Measurements from ENCODE around the gene DPYSL3. TPM values are rescaled to one million over a fixed set of nuclear protein-coding genes. Genes with fewer than 3 reads are reported as not detected.
A peak's percentile ranks its signal among the peaks of the same experiment; 100 is the strongest.

DPYSL3 gene
- polyA plus RNA-seq, 4 donors = 2.2 to 32.0 (median 13.7) TPM

DNA sequence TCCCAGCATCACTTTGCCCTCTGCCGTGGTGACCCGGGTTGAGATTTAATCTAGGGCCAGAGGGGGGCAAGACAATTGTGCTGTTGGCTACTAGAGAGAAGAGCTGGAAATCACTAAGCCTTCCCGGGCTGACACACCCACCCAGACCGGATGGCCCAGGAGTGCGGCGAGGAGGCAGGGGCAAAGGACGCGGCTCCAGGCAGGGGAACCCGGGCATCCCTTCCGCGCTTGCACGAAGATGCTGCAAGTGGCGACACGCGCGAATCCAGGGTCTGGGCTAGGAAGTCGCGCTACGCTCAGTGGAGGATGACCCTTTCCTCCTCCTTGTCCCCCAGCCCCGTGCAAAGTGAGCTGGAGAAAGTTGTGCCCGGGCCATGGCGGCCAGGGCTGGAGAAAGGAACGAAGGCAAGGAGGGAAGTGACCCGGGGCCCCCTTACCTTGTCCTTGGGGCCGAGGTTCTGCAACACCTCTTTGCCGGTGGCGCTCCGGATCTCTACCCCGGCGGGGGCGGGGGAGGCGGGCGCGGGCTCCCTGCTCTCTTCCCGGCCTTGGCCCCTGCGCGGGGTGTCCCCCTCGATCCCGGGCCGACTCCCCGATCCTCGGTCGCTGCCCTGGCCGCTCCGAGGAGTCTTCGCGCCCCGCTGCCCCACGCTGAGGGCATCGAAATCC is 693 bp downstream of the DPYSL3 start:
- Histone ChIP-seq H3K4me3 (ENCODE audit: low read depth in 1 of 3, low read length in 3 of 3) (peak overlapping the region; percentile 23 to 69 (median 32)), H3K27ac (ENCODE audit: low read depth in 1 of 3, low read length in 2 of 3) (peak overlapping the region in 2 of 3 donors; percentile 56 to 91), H3K27me3 (ENCODE audit: control insufficient read depth in 3 of 3, insufficient read depth in 3 of 3, low read length in 3 of 3) (peaks cover 3 to 38% (median 4%) of the 10 kb centered on the region in 3 donors), H3K36me3 (ENCODE audit: control insufficient read depth in 3 of 3, insufficient read depth in 2 of 3, low read depth in 1 of 3, low read length in 3 of 3) (no peaks in the 10 kb centered on the region), H3K9me3 (ENCODE audit: control insufficient read depth in 2 of 2, insufficient read depth in 1 of 2, low read depth in 1 of 2, low read length in 1 of 2) (no peaks in the 10 kb centered on the region), H3K4me1 (ENCODE audit: control insufficient read depth in 3 of 3, insufficient read depth in 2 of 3, low read depth in 1 of 3, low read length in 2 of 3) (no peaks in the 10 kb centered on the region)
- 3 to 6% (median 3%) methylated on average over 43 to 50 of the region's 50 CpGs for WGBS, 3 donors
- peak in 1 of 2 donors; percentile 13 for DNase-seq
- FAIRE-seq = no peak

DNA sequence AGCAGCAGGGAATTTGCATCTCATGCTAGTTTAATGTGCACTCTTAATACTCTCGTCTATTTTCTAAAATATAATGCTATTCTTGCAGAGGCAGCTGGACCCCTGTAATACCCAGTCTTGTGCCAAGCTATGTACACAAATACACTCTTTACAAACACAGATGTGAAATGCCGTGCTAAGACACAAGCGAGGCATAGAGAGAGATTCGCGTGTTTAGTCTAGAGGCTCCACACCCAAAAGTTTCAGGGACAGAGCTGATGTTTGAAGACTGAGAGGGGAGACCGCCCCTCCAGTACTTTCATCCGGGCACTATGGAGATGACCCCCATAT is 1.2 kb downstream of the DPYSL3 start:
- FAIRE-seq (no peak), DNase-seq (no peak)
- 30 to 44% (median 37%) methylated on average over 7 of the region's 7 CpGs for WGBS, 3 donors
- peak overlapping the region in 2 of 3 donors; percentile 56 to 91 for H3K27ac ChIP-seq (ENCODE audit: low read depth in 1 of 3, low read length in 2 of 3)
- H3K4me1 ChIP-seq (ENCODE audit: control insufficient read depth in 3 of 3, insufficient read depth in 2 of 3, low read depth in 1 of 3, low read length in 2 of 3) = no peaks in the 10 kb centered on the region
- peaks cover 3 to 38% (median 4%) of the 10 kb centered on the region in 3 donors for H3K27me3 ChIP-seq (ENCODE audit: control insufficient read depth in 3 of 3, insufficient read depth in 3 of 3, low read length in 3 of 3)
- no peaks in the 10 kb centered on the region for H3K36me3 ChIP-seq (ENCODE audit: control insufficient read depth in 3 of 3, insufficient read depth in 2 of 3, low read depth in 1 of 3, low read length in 3 of 3)
- no peaks in the 10 kb centered on the region for H3K9me3 ChIP-seq (ENCODE audit: control insufficient read depth in 2 of 2, insufficient read depth in 1 of 2, low read depth in 1 of 2, low read length in 1 of 2)
- peak overlapping the region in 1 of 3 donors; percentile 69 for H3K4me3 ChIP-seq (ENCODE audit: low read depth in 1 of 3, low read length in 3 of 3)

DNA sequence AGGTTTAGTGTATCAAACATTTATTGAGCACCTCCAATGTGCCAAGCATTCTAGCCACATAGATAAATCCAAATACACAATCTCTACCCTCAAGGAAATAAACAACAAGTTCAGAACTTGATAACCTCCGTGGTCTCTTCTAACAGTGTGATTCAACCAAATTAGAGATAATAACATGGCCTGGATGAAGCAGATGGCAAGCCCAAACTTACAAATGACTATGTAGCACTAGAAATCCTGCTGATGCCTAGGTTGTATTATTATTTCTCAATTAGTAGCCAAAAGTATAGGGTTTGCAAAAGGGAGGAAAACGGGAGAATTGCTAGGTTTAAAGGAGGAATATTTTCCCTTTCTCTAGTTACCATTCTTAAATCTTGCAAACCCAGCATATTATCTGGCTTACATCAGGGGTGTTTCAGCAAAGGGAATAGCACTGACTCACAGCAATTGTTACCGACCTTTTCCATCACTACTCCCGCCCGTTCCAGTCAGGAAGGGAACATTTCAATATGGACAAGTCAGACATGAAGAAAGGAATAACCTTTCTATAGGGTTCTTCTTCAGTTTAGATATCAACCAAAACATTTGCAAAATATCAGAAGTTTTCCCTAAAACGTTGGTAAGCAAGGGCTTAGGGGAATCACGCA is 2.3 kb downstream of the DPYSL3 start:
- peaks cover 3 to 38% (median 4%) of the 10 kb centered on the region in 3 donors for H3K27me3 ChIP-seq (ENCODE audit: control insufficient read depth in 3 of 3, insufficient read depth in 3 of 3, low read length in 3 of 3)
- DNase-seq = no peak
- FAIRE-seq = no peak
- H3K9me3 ChIP-seq (ENCODE audit: control insufficient read depth in 2 of 2, insufficient read depth in 1 of 2, low read depth in 1 of 2, low read length in 1 of 2) = no peaks in the 10 kb centered on the region
- H3K36me3 ChIP-seq (ENCODE audit: control insufficient read depth in 3 of 3, insufficient read depth in 2 of 3, low read depth in 1 of 3, low read length in 3 of 3) = no peaks in the 10 kb centered on the region
- H3K4me1 ChIP-seq (ENCODE audit: control insufficient read depth in 3 of 3, insufficient read depth in 2 of 3, low read depth in 1 of 3, low read length in 2 of 3) = no peaks in the 10 kb centered on the region
- H3K4me3 ChIP-seq (ENCODE audit: low read depth in 1 of 3, low read length in 3 of 3) = peak overlapping the region in 1 of 3 donors; percentile 8
- 55 to 62% (median 62%) methylated on average over 7 of the region's 7 CpGs for WGBS, 3 donors
- peak overlapping the region in 1 of 3 donors; percentile 91 for H3K27ac ChIP-seq (ENCODE audit: low read depth in 1 of 3, low read length in 2 of 3)

DNA sequence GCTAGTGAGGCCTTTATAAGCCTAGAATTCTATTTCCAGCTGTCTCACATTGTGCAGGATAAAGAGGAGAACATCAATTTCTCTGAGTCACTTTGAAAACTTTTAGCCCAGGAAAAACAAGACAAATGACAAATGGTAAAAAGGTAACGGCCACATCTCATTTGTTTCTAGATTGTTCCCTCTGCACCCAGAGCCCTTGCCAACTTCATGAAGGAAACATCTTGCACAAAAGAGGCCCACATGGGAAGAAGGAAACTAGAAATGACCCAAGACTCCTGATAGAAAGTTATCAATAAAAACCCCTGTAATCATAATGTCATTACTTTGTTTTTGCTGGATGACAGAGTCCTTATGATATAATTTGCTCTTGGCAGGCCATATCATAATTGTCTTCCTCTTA is 5.3 kb downstream of the DPYSL3 start:
- Histone ChIP-seq H3K4me3 (ENCODE audit: low read depth in 1 of 3, low read length in 3 of 3) (no peak overlapping the region), H3K27ac (ENCODE audit: low read depth in 1 of 3, low read length in 2 of 3) (peak overlapping the region in 1 of 3 donors; percentile 36), H3K4me1 (ENCODE audit: control insufficient read depth in 3 of 3, insufficient read depth in 2 of 3, low read depth in 1 of 3, low read length in 2 of 3) (no peaks in the 10 kb centered on the region), H3K9me3 (ENCODE audit: control insufficient read depth in 2 of 2, insufficient read depth in 1 of 2, low read depth in 1 of 2, low read length in 1 of 2) (no peaks in the 10 kb centered on the region), H3K27me3 (ENCODE audit: control insufficient read depth in 3 of 3, insufficient read depth in 3 of 3, low read length in 3 of 3) (peaks cover 3 to 18% (median 3%) of the 10 kb centered on the region in 3 donors), H3K36me3 (ENCODE audit: control insufficient read depth in 3 of 3, insufficient read depth in 2 of 3, low read depth in 1 of 3, low read length in 3 of 3) (no peaks in the 10 kb centered on the region)
- DNase-seq (no peak), FAIRE-seq (no peak)
- 60 to 65% (median 65%) methylated on average over 1 of the region's 1 CpG for WGBS, 3 donors

DNA sequence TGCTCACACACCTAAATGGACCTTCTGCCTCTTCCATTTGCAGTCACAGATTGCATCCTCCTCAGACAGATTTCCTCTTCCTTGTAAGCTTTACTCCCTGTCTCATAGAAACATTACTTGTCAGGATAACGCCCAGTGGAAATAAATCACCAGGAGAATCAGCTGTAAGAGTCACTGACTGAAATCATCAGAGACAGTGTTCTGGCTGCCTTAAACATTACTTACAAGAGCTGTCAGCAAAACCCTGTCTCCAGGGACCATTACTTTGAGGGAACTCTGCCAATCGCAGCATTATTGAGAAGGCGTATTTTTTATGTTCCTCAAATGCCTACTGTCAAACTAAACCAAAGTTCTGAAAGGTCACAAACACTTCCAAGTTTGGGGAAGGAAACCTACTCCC is 5.9 kb downstream of the DPYSL3 start:
- 45 to 73% (median 65%) methylated on average over 3 of the region's 3 CpGs for WGBS, 3 donors
- Histone ChIP-seq H3K27me3 (ENCODE audit: control insufficient read depth in 3 of 3, insufficient read depth in 3 of 3, low read length in 3 of 3) (peaks cover 0 to 13% (median 3%) of the 10 kb centered on the region in 3 donors), H3K27ac (ENCODE audit: low read depth in 1 of 3, low read length in 2 of 3) (peak overlapping the region in 1 of 3 donors; percentile 36), H3K9me3 (ENCODE audit: control insufficient read depth in 2 of 2, insufficient read depth in 1 of 2, low read depth in 1 of 2, low read length in 1 of 2) (no peaks in the 10 kb centered on the region), H3K4me3 (ENCODE audit: low read depth in 1 of 3, low read length in 3 of 3) (no peak overlapping the region), H3K36me3 (ENCODE audit: control insufficient read depth in 3 of 3, insufficient read depth in 2 of 3, low read depth in 1 of 3, low read length in 3 of 3) (no peaks in the 10 kb centered on the region), H3K4me1 (ENCODE audit: control insufficient read depth in 3 of 3, insufficient read depth in 2 of 3, low read depth in 1 of 3, low read length in 2 of 3) (no peaks in the 10 kb centered on the region)
- FAIRE-seq (no peak), DNase-seq (no peak)

DNA sequence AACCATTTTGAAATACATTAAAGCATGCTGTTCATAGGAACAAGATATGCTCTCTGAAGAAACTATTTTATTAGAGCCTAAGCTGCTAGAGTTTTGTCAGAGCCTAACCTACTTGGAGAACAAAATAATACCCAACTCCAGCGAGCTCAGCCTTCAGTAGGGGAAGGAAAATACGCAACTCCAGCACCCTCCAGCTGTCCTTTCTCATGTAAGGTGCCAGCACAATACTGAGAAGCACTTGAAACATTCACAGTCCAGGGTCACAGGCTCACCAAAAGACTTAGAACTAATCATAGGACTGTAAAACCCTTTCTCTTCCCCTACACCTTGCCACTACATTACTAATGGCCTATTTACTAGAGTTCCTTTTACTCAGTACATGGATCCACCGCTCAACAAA is 18.9 kb downstream of the DPYSL3 start:
- no peak for FAIRE-seq
- H3K36me3 ChIP-seq (ENCODE audit: control insufficient read depth in 3 of 3, insufficient read depth in 2 of 3, low read depth in 1 of 3, low read length in 3 of 3) = no peaks in the 10 kb centered on the region
- no peaks in the 10 kb centered on the region for H3K9me3 ChIP-seq (ENCODE audit: control insufficient read depth in 2 of 2, insufficient read depth in 1 of 2, low read depth in 1 of 2, low read length in 1 of 2)
- H3K27me3 ChIP-seq (ENCODE audit: control insufficient read depth in 3 of 3, insufficient read depth in 3 of 3, low read length in 3 of 3) = no peaks in the 10 kb centered on the region
- no peak overlapping the region for H3K27ac ChIP-seq (ENCODE audit: low read depth in 1 of 3, low read length in 2 of 3)
- H3K4me1 ChIP-seq (ENCODE audit: control insufficient read depth in 3 of 3, insufficient read depth in 2 of 3, low read depth in 1 of 3, low read length in 2 of 3) = no peaks in the 10 kb centered on the region
- H3K4me3 ChIP-seq (ENCODE audit: low read depth in 1 of 3, low read length in 3 of 3) = no peak overlapping the region
- DNase-seq = no peak
- WGBS, 3 donors = 66 to 72% (median 67%) methylated on average over 3 of the region's 3 CpGs

DNA sequence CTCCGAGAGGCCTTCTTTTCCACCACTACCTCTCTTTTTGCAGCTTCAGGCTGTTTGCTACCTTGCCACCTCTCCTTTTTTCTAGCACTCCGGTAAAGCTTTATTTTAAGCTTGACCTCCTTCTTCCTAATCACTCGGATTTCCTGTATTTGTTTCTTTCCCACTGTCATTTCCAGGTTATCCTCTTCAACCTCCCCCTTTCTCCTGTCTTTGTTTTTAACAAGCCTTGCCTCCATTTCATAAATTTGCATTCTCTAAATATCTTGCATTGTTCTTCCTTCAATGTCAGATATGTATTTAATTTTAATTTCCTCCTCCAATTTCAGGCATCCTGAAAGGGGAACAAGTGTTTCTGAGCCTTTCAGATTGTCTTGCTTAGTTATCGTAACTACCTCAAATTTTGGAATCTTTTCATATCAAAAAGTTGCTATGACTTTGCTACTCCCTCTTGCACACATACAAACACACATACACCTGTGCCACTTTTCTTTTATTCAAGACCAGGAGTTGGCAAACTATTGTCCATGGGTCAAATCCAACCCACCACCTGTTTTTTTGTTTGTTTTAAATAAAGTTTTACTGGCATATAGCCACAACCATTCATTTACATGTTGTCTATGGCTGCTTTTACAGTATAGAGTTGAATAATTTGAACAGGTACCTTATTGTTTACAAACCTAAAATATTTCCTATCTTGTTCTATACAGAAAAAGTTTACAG is 22.7 kb downstream of the DPYSL3 start:
- no peaks in the 10 kb centered on the region for H3K27me3 ChIP-seq (ENCODE audit: control insufficient read depth in 3 of 3, insufficient read depth in 3 of 3, low read length in 3 of 3)
- no peak for FAIRE-seq
- WGBS, 3 donors = 63 to 70% (median 67%) methylated on average over 4 of the region's 4 CpGs
- no peak overlapping the region for H3K4me3 ChIP-seq (ENCODE audit: low read depth in 1 of 3, low read length in 3 of 3)
- no peaks in the 10 kb centered on the region for H3K4me1 ChIP-seq (ENCODE audit: control insufficient read depth in 3 of 3, insufficient read depth in 2 of 3, low read depth in 1 of 3, low read length in 2 of 3)
- H3K27ac ChIP-seq (ENCODE audit: low read depth in 1 of 3, low read length in 2 of 3) = no peak overlapping the region
- no peak for DNase-seq
- H3K36me3 ChIP-seq (ENCODE audit: control insufficient read depth in 3 of 3, insufficient read depth in 2 of 3, low read depth in 1 of 3, low read length in 3 of 3) = no peaks in the 10 kb centered on the region
- no peaks in the 10 kb centered on the region for H3K9me3 ChIP-seq (ENCODE audit: control insufficient read depth in 2 of 2, insufficient read depth in 1 of 2, low read depth in 1 of 2, low read length in 1 of 2)

DNA sequence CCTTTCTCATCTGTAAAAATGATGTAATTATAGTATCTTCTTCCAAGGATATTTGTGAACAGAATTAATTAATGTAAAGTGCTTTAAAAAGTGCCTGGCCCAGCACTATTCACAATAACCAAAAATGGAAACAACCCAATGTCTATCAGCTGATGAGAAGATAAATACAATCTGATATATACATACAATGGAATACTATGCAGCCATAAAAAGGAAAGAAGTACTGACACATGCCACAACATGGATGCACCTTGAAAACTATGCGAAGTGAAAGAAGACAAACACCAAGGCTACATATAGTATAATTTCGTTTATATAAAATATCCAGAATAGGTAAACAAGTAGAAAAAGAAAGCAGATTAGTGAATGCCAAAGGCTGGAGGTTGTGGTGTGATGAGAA is 24.1 kb downstream of the DPYSL3 start:
- Histone ChIP-seq H3K36me3 (ENCODE audit: control insufficient read depth in 3 of 3, insufficient read depth in 2 of 3, low read depth in 1 of 3, low read length in 3 of 3) (no peaks in the 10 kb centered on the region), H3K4me1 (ENCODE audit: control insufficient read depth in 3 of 3, insufficient read depth in 2 of 3, low read depth in 1 of 3, low read length in 2 of 3) (no peaks in the 10 kb centered on the region), H3K4me3 (ENCODE audit: low read depth in 1 of 3, low read length in 3 of 3) (no peak overlapping the region), H3K9me3 (ENCODE audit: control insufficient read depth in 2 of 2, insufficient read depth in 1 of 2, low read depth in 1 of 2, low read length in 1 of 2) (peaks cover 0 to 3% of the 10 kb centered on the region in 2 donors), H3K27ac (ENCODE audit: low read depth in 1 of 3, low read length in 2 of 3) (peak overlapping the region in 1 of 3 donors; percentile 4), H3K27me3 (ENCODE audit: control insufficient read depth in 3 of 3, insufficient read depth in 3 of 3, low read length in 3 of 3) (no peaks in the 10 kb centered on the region)
- 76 to 82% (median 82%) methylated on average over 2 of the region's 2 CpGs for WGBS, 3 donors
- FAIRE-seq = no peak
- DNase-seq = no peak
